H1 (cell line): ENCODE results near the gene VAMP2. TPM values are rescaled to one million over a fixed set of nuclear protein-coding genes. Genes with fewer than 3 reads are reported as not detected.

ENCODE experiments used
- CTCF ChIA-PET: fragments of 300-600 bp; sonication (Branson Sonifier 250); formaldehyde crosslinking; loops from one replicate; lab custom pipeline; 2021; ENCODE audit not compliant: partially characterized antibody; lab: Charles Lee
- POLR2A ChIA-PET: fragments of 300-600 bp; sonication (Branson Sonifier 250); formaldehyde crosslinking; loops from one replicate; lab custom pipeline; 2021; ENCODE audit warnings: inconsistent platforms; ENCODE audit not compliant: partially characterized antibody; lab: Charles Lee
- DNase-seq, 2 experiments: peaks; one replicate each; pipeline versions ENCODE4 v3.0.0 to v3.0.0-alpha.2; 2010 to 2022; ENCODE audit warnings: low spot score in 2 of 2, low read depth in 1 of 2, mixed read lengths in 1 of 2
- FAIRE-seq: peaks from 2 replicates; lab custom pipeline; 2011; peaks lifted over from hg19 to GRCh38; lab: Jason Lieb, UNC
- H2AFZ ChIP-seq: 2 replicates; pipeline ENCODE4 v1.8.1; 2012; ENCODE audit warnings: low read length, inconsistent platforms
- H2AK5ac ChIP-seq: 2 replicates; pipeline ENCODE4 v1.6.1; 2013; ENCODE audit warnings: low read depth, low read length
- H2BK120ac ChIP-seq: replicated peaks from 2 replicates; pipeline ENCODE3; 2013; ENCODE audit warnings: low read depth, low read length, inconsistent platforms
- H2BK12ac ChIP-seq: 2 replicates; pipeline ENCODE4 v1.6.1; 2013; ENCODE audit warnings: low read depth, low read length
- H2BK15ac ChIP-seq: 2 replicates; pipeline ENCODE4 v1.6.1; 2013; ENCODE audit warnings: low read length
- H2BK20ac ChIP-seq: 2 replicates; pipeline ENCODE4 v1.6.1; 2013; ENCODE audit warnings: low read length
- H2BK5ac ChIP-seq: 2 replicates; pipeline ENCODE4 v1.6.1; 2013; ENCODE audit warnings: low read depth, low read length
- H3K14ac ChIP-seq: 2 replicates; pipeline ENCODE4 v1.6.1; 2013; ENCODE audit warnings: inconsistent platforms; ENCODE audit not compliant: insufficient read length
- H3K18ac ChIP-seq: 2 replicates; pipeline ENCODE4 v1.6.1; 2013; ENCODE audit warnings: low read length; ENCODE audit errors: extremely low read depth
- H3K23ac ChIP-seq: 2 replicates; pipeline ENCODE4 v1.6.1; 2013; ENCODE audit warnings: inconsistent platforms; ENCODE audit not compliant: insufficient read length
- H3K23me2 ChIP-seq: 2 replicates; pipeline ENCODE4 v1.6.1; 2013; ENCODE audit warnings: low read depth, low read length
- H3K27ac ChIP-seq: 2 replicates; pipeline ENCODE4 v1.6.1; 2011; ENCODE audit warnings: low read depth, low read length, inconsistent platforms
- H3K27me3 ChIP-seq, 4 experiments: replicated peaks in 1 of 4; 1 replicate in 1 of 4; 2 replicates in 3 of 4; pipeline versions ENCODE4 v1.6.1 to v1.8.1; 2011 to 2013; ENCODE audit warnings: low read length in 3 of 4, mild to moderate bottlenecking in 3 of 4, inconsistent platforms in 2 of 4, mixed read lengths in 2 of 4, moderate library complexity in 1 of 4; ENCODE audit not compliant: control insufficient read depth in 3 of 4, insufficient read depth in 3 of 4; ENCODE audit errors: extremely low read depth in 1 of 4
- H3K36me3 ChIP-seq, 4 experiments: 2 replicates each; pipeline versions ENCODE4 v1.6.1 to v1.8.1; 2011 to 2013; ENCODE audit warnings: mild to moderate bottlenecking in 4 of 4, low read length in 3 of 4, moderate library complexity in 2 of 4, control low read depth in 1 of 4, inconsistent platforms in 1 of 4; ENCODE audit not compliant: insufficient read depth in 4 of 4, control insufficient read depth in 2 of 4
- H3K4ac ChIP-seq: replicated peaks from 2 replicates; pipeline ENCODE3; 2013; ENCODE audit warnings: low read length, low read depth, mixed read lengths, inconsistent platforms; ENCODE audit not compliant: insufficient read length
- H3K4me1 ChIP-seq, 4 experiments: replicated peaks in 1 of 4; 1 replicate in 1 of 4; 2 replicates in 3 of 4; pipeline versions ENCODE4 v1.6.1 to v1.8.1; 2011 to 2013; ENCODE audit warnings: low read length in 3 of 4, inconsistent platforms in 2 of 4, mixed read lengths in 1 of 4; ENCODE audit not compliant: insufficient read depth in 4 of 4, control insufficient read depth in 3 of 4
- H3K4me2 ChIP-seq, 2 experiments: 2 replicates each; pipeline versions ENCODE4 v1.6.1 to v1.8.1; 2011 to 2013; ENCODE audit warnings: low read depth in 2 of 2, low read length in 2 of 2, control low read depth in 1 of 2, inconsistent platforms in 1 of 2, mild to moderate bottlenecking in 1 of 2; ENCODE audit not compliant: insufficient read depth in 1 of 2
- H3K4me3 ChIP-seq, 4 experiments: fragments of 200-600, 300-600 bp in 1 of 4; sonication (generic), shearing (Covaris generic), sonication (Bioruptor Twin) in 1 of 4; 2 replicates each; pipeline versions ENCODE4 v1.5.1 to v1.8.1; 2011 to 2016; ENCODE audit warnings: low read length in 4 of 4, low read depth in 3 of 4, control low read depth in 2 of 4, inconsistent platforms in 2 of 4, mild to moderate bottlenecking in 2 of 4, mixed read lengths in 1 of 4, moderate library complexity in 1 of 4; ENCODE audit not compliant: insufficient read depth in 2 of 4; ENCODE audit errors: extremely low read depth in 1 of 4
- H3K56ac ChIP-seq: replicated peaks from 2 replicates; pipeline ENCODE3; 2013; ENCODE audit warnings: low read depth, mild to moderate bottlenecking, mixed read lengths, low read length, inconsistent platforms; ENCODE audit not compliant: insufficient read length
- H3K79me1 ChIP-seq: 2 replicates; pipeline ENCODE4 v1.6.1; 2013; ENCODE audit warnings: low read depth, low read length, control low read depth
- H3K79me2 ChIP-seq, 2 experiments: 2 replicates each; pipeline versions ENCODE4 v1.6.1 to v1.8.1; 2012 to 2013; ENCODE audit warnings: low read length in 2 of 2, mild to moderate bottlenecking in 2 of 2, inconsistent platforms in 1 of 2; ENCODE audit not compliant: insufficient read depth in 2 of 2, control insufficient read depth in 1 of 2
- H3K9ac ChIP-seq, 4 experiments: replicated peaks in 1 of 4; 1 replicate in 1 of 4; 2 replicates in 3 of 4; pipeline versions ENCODE4 v1.6.1 to v1.8.1; 2011 to 2013; ENCODE audit warnings: low read depth in 3 of 4, low read length in 3 of 4, control low read depth in 2 of 4, mild to moderate bottlenecking in 2 of 4, moderate library complexity in 2 of 4, inconsistent platforms in 1 of 4; ENCODE audit errors: extremely low read depth in 1 of 4
- H3K9me3 ChIP-seq, 2 experiments: 2 replicates each; pipeline versions ENCODE4 v1.6.1 to v1.8.1; 2012 to 2013; ENCODE audit warnings: mild to moderate bottlenecking in 2 of 2, moderate library complexity in 2 of 2, control low read depth in 1 of 2, inconsistent platforms in 1 of 2, low read depth in 1 of 2, low read length in 1 of 2, mixed read lengths in 1 of 2; ENCODE audit not compliant: insufficient read depth in 2 of 2
- H4K20me1 ChIP-seq, 2 experiments: replicated peaks in 1 of 2; 2 replicates each; pipeline versions ENCODE3 to v1.8.1; 2011 to 2013; ENCODE audit warnings: inconsistent platforms in 2 of 2, low read length in 2 of 2, mild to moderate bottlenecking in 1 of 2; ENCODE audit not compliant: insufficient read depth in 2 of 2, control insufficient read depth in 1 of 2
- H4K5ac ChIP-seq: 2 replicates; pipeline ENCODE4 v1.6.1; 2013; ENCODE audit warnings: low read length, low read depth, mixed read lengths, inconsistent platforms; ENCODE audit not compliant: insufficient read length
- H4K8ac ChIP-seq: 2 replicates; pipeline ENCODE4 v1.8.0; 2013; ENCODE audit warnings: mild to moderate bottlenecking, moderate library complexity, low read length, inconsistent platforms; ENCODE audit not compliant: insufficient read depth; ENCODE audit errors: extremely low read depth
- H4K91ac ChIP-seq: replicated peaks from 2 replicates; pipeline ENCODE3; 2013; ENCODE audit warnings: low read length, mixed read lengths, inconsistent platforms; ENCODE audit not compliant: insufficient read length
- ASH2L ChIP-seq: fragments of 200-600, 300-600 bp; sonication (generic); IDR thresholded peaks from one replicate; pipeline ENCODE4 v1.7.1; 2017; ENCODE audit warnings: low read length
- E2F6 ChIP-seq: IDR thresholded peaks from 2 replicates; pipeline ENCODE4 v1.6.1; 2012; ENCODE audit warnings: inconsistent platforms
- KDM1A ChIP-seq: fragments of 200-600, 300-600 bp; sonication (generic); IDR thresholded peaks from 2 replicates; pipeline ENCODE4 v1.7.1; 2016; ENCODE audit warnings: mild to moderate bottlenecking, low read length, borderline replicate concordance
- KDM4A ChIP-seq: IDR thresholded peaks from one replicate; pipeline ENCODE4 v1.7.1; 2012; ENCODE audit warnings: low read depth, mild to moderate bottlenecking, moderate library complexity, low read length, inconsistent platforms; ENCODE audit not compliant: severe bottlenecking
- MAFK ChIP-seq: IDR thresholded peaks from 2 replicates; pipeline ENCODE4 v1.6.1; 2012; ENCODE audit warnings: low read depth, mild to moderate bottlenecking, improper control_type of control experiment, low read length
- MAX ChIP-seq: IDR thresholded peaks from 2 replicates; pipeline ENCODE4 v1.6.1; 2012; ENCODE audit warnings: inconsistent platforms
- PHF8 ChIP-seq: fragments of 200-600 bp; sonication (generic); conservative IDR thresholded peaks from 2 replicates; pipeline ENCODE4 v1.7.1; 2012; ENCODE audit warnings: low read depth, mild to moderate bottlenecking, inconsistent platforms, low read length, moderate library complexity
- POLR2AphosphoS5 ChIP-seq: IDR thresholded peaks from 2 replicates; pipeline ENCODE4 v1.6.1; 2011; ENCODE audit warnings: low read depth, low read length
- TBP ChIP-seq: IDR thresholded peaks from 2 replicates; pipeline ENCODE4 v1.6.1; 2011; ENCODE audit warnings: low read depth, low read length, improper control_type of control experiment
- TEAD4 ChIP-seq: IDR thresholded peaks from 2 replicates; pipeline ENCODE4 v1.6.1; 2012; ENCODE audit warnings: low read depth, low read length, inconsistent platforms, mixed read lengths
- WGBS, 2 experiments: shearing (Covaris generic) in 1 of 2; methylation state at CpG; one replicate each; pipeline versions ENCODE4 v1.1.6 to v1.1.7; 2013 to 2015; ENCODE audit warnings: low lambda C conversion rate in 2 of 2, mixed read lengths in 2 of 2, inconsistent platforms in 1 of 2, low coverage in 1 of 2, missing lambda C conversion rate in 1 of 2; ENCODE audit not compliant: insufficient replicate concordance in 2 of 2, insufficient coverage in 1 of 2, insufficient read length in 1 of 2; ENCODE audit errors: extremely low coverage in 1 of 2, missing lambda C conversion rate in 1 of 2; 5-methylcytosine and 5-hydroxymethylcytosine counted together
- polyA plus RNA-seq, 7 experiments: library from polyadenylated mRNA; depleted of rRNA in 3 of 7; stranded (reverse) in 5 of 7; unstranded in 2 of 7; fragments of >200 nt in 5 of 7; fragments of 200-250 nt in 2 of 7; gene quantifications; 1 replicate in 5 of 7; 2 replicates in 1 of 7; 4 replicates in 1 of 7; pipeline versions ENCODE4 v1.2.1 to v1.2.3, GENCODE V29; 2011 to 2013; ENCODE audit warnings: missing spikeins in 2 of 7, mixed read lengths in 2 of 7
- total RNA-seq: library from RNA; stranded (reverse); fragmentation: NEBNext Ultra II Directional; extraction: Animal tissue kit (Norgen Biotek cat#: 25700); gene quantifications from 2 replicates; pipeline ENCODE4 v1.2.1, GENCODE V29; 2021

Gene VAMP2
- total and polyA plus RNA-seq, 2 of the 8 experiments (the other 6 are each of a cell fraction or from before 2014, with no cell fraction given), result 19.3 to 20.5 TPM

- H3K23ac ChIP-seq, result no peak overlapping the region
- peak overlapping the region; percentile 54 to 89 (median 82) for H3K4me3 ChIP-seq
- POLR2A ChIA-PET, result interaction anchor here (0.8 to 7.6 kb wide), 17 partner anchors 13 to 264 kb away, joined by 3 to 49 read pairs (median 6); partner anchors contain the start of genes AURKB, NAA38, PFAS and RANGRF
- H3K18ac ChIP-seq, result no peak overlapping the region
- H3K9ac ChIP-seq, result peak overlapping the region in 2 of 4 experiments; percentile 40 to 67; a peak in 3 of 7 replicates
- H3K79me1 ChIP-seq, result no peaks in the 10 kb centered on the region
- peaks cover 40 to 61% (median 58%) of the 10 kb centered on the region in 4 experiments for H3K27me3 ChIP-seq
- H2BK20ac ChIP-seq, result no peak overlapping the region
- H3K4me1 ChIP-seq, result peaks cover 0 to 23% (median 13%) of the 10 kb centered on the region in 4 experiments; a peak in 6 of 7 replicates
- peak overlapping the region; percentile 28; the same call in 1 of the 2 replicates for H2BK5ac ChIP-seq
- peaks cover 40% of the 10 kb centered on the region for H3K23me2 ChIP-seq
- no peak overlapping the region for H4K5ac ChIP-seq
- H2AFZ ChIP-seq, result 0 out of 2 replicates have a peak overlapping the region, but pooled peaks have one; percentile 61
- H3K4ac ChIP-seq, result no peak overlapping the region
- H2AK5ac ChIP-seq, result no peak overlapping the region
- no peak overlapping the region for H3K56ac ChIP-seq
- no peaks in the 10 kb centered on the region for H3K36me3 ChIP-seq
- peak overlapping the region; percentile 88 to 93 for H3K4me2 ChIP-seq
- no peaks in the 10 kb centered on the region for H3K9me3 ChIP-seq
- WGBS, 2 experiments, result 0% methylated on average over 37 of the region's 40 CpGs; no CpG with 5 or more reads in 1 of the 2 experiments
- no peak overlapping the region for H3K14ac ChIP-seq
- no peak overlapping the region for H2BK120ac ChIP-seq
- no peaks in the 10 kb centered on the region for H3K79me2 ChIP-seq
- DNase-seq (peak; percentile 79 to 98), FAIRE-seq (no peak)
- H4K8ac ChIP-seq, result no peak overlapping the region
- H2BK15ac ChIP-seq, result no peak overlapping the region
- no peak overlapping the region for H4K91ac ChIP-seq
- H4K20me1 ChIP-seq, result peaks cover 5 to 6% of the 10 kb centered on the region in 2 experiments
- CTCF ChIA-PET, result interaction anchor here (0.7 to 23.3 kb wide), 16 partner anchors 11 to 435 kb away, joined by 3 to 501 read pairs (median 10); partner anchors contain the start of genes ALOX12B and VAMP2
- no peak overlapping the region for H3K27ac ChIP-seq
- no peak overlapping the region for H2BK12ac ChIP-seq
- TF ChIP-seq KDM1A (peak; percentile 17; the same call in 1 of the 2 replicates), MAX (peak; percentile 48; the same call in 1 of the 2 replicates), ASH2L (peak; percentile 98), KDM4A (peak; percentile 76), MAFK (peak; percentile 47; the same call in 1 of the 2 replicates), E2F6 (no peak), TBP (peak; percentile 98), PHF8 (0 out of 2 replicates have a peak, but pooled peaks have one; percentile 35), POLR2AphosphoS5 (peak; percentile 50; the same call in 1 of the 2 replicates), TEAD4 (peak; percentile 87)
These were observed 42.0 kb downstream of the VAMP2 start for GRCh38 chr17:8120520-8121406.
